ENCODE data around the gene C6orf52.
"Not testable (repeated sequence)": the region's sequence is repeated elsewhere in the genome, so short reads cannot be mapped to it uniquely, and the experiment has no call there.

Gene C6orf52

DNA sequence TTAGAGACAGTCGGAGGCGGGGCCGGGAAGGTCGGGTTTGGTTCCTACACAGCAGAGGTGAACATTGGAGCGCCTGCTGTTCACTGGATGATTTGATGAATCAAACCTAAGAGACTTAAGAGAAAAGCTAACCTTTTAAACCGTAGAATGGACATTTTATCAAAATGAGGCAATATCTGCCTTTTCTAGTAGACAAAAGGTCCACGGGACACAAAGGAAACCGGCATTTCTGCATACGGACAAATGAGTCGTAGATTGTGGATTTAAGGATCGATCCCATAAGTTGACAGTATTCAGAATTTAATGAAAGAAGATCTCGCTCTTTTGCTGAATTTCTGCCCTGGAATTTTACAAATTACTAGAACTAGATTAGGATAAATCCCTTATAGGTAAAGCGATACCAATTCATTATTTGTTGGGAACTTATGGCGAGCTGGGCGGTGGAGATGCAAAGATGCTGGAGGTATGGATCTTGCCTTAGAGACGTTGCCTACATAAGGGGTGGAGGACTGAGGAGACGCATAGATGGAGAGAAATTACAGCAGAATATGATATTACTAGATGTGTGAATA, 756 bp upstream of the C6orf52 start:
- DNase-seq (ENCODE audit: low spot score): peak; percentile 10

DNA sequence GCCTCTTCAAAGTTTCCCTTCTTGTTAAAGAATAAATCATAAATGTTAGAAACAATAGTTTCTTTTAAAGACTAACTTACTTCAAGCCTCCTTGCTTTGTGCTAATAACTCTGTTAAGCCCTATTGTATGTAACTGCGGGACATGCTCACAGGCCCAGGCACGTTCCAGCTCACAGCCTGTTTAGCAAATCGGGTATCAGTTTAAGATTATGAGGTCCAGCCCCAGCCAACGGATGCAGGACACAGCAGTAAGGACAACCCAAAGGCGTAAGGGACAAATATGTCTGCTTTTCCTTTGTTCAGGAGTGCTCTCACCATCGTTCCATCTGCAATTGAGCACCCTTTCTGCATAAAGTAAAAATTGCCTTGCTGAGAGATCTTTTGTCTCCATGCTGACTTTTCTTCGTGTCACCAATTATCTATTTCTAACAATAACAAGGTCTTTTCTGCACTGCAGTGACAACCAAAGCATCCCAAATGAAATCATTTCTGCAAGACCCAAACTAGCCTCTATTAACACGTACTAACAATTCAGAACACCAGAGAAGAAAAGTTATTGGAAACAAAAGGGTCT, 1.4 kb downstream of the C6orf52 start:
- no peak for DNase-seq (ENCODE audit: low spot score)

GRCh38 chr6:10690651-10691445, 3.6 kb downstream of the C6orf52 start:
- DNase-seq (ENCODE audit: low spot score): no peak

- no peak for DNase-seq (ENCODE audit: low spot score)
Measured at GRCh38 chr6:10687582-10687981, 6.8 kb downstream of the C6orf52 start.

DNA sequence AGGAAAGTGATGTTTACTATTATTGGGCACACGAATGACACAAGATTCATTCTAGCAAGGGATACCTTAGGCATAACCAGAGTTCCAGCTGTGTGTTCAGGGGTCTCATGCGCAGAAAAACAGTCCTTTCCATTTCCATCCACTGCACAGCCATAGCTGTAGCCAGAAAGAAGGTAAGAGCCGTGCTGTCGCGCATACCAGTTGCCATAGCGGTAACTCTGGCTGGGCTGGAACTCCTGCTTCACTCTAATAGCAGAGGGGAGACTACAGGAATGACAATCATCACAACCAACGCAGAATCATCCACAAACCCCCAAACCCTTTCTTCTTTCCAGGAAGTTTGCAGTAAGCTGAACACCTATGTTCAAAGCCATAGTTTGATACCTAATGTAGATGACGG, 7.5 kb downstream of the C6orf52 start:
- DNase-seq (ENCODE audit: low spot score): no peak

- DNase-seq (ENCODE audit: low spot score): no peak
Measured at GRCh38 chr6:10685092-10685915, 9.1 kb downstream of the C6orf52 start.

- DNase-seq (ENCODE audit: low spot score): no peak
Measured at GRCh38 chr6:10684618-10685017, 9.8 kb downstream of the C6orf52 start.

DNA sequence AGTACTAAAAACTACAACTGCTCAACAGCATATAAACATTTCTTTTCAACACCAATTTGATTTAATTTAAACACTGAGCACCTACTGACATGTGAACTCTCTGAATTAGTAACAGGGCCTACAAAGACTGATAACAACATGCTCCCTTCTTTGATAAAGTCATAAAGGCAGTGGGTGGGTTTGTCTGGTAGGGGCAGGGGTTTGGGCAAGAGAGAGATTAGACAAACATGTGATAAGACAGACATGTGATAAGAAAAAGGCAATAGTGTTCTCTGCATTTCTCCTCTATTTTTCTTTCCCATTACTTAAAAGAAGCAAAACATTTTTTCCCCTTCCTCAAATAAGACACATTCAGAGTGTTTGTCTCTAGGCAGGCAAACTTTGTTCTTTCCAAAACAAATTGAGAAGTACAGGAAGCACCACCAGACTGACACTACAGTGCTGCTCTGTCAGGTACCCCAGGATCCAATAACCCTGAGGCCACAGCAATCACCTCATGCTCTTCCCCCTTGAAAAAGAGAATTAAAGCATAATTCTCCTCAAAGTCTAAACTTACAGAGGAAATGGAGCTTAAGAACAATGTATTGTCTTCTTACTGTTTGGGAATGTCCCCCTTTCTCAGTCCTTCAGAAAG, 11.9 kb downstream of the C6orf52 start:
- no peak for DNase-seq (ENCODE audit: low spot score)

DNA sequence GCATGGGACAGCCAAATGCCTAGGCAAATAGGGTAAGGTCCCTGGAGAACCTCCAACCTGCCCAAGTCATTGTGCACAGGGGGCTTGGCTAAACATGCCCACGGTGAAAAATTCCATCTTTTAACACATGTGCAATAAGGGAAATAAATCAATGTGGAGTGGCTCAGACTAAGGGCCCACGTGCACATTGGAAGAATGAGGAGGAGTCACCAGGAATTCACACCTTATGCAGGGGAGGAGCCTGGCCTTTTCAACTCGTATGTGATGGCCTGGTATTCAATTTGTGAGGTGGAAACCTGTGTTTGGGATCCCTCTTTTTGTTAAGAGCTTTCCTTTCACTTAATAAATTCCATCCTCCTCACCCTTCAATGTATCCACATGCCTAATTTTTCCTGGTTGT, 12.6 kb downstream of the C6orf52 start:
- no peak for DNase-seq (ENCODE audit: low spot score)

DNA sequence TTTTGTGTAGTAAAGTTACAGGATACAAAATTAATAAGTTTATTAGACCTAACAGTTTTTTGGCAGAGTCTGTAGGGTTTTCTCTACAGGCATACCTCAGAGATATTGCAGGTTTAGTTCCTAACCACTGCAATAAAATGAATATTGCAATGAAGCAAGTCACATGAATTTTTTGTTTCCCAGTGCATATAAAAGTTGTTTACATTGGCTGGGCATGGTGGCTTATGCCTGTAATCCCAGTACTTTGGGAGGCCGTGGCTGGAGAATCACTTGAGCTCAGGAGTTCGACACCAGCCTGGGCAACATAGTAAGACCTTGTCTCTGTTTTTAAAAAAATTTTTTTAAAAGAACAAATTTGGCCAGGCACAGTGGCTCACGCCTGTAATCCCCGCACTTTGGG, 16.0 kb downstream of the C6orf52 start:
- no peak for DNase-seq (ENCODE audit: low spot score)

GRCh38 chr6:10676403-10676802, 18.0 kb downstream of the C6orf52 start:
- no peak for DNase-seq (ENCODE audit: low spot score)

DNA sequence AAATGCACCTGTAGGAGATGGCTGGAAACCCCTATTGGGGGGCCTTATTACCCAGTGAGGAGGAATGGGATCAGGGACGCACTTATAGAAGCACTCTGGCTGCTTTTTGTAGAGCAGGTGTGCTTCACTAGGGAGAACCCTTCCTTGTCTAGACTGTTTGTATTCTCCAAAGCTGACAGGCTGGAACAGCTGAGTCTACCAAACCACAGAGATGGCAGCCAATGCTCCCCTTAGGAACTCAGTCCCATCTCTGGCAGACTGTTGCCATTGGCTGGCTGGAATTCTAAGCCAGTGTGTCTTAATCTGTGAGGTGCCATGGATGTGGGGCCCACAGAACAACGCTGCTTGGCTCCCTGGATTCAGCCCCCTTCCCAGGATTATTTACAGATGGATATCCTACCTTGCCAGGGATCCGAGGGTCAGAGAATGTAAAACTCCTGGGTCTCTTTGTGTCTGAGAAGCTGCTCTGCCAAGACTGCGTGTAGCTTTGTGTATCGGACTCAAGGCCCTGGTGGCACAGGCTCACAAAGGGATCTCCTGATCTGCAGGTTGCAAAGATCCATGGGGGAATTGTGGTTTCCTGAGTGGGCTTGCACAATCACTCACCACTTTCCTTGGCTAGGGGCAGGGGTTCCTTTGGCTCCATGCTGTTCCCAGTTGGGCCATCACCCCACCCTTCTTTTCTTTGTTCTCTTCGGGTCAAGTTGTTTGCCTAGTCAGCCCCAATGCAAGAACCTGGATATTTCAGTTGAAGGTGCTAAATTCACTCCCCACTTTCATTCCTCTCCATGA, 26.1 kb downstream of the C6orf52 start:
- DNase-seq (ENCODE audit: low spot score): no peak

GRCh38 chr6:10665595-10665994, 28.8 kb downstream of the C6orf52 start:
- not testable (repeated sequence) for DNase-seq (ENCODE audit: low spot score)

GRCh38 chr6:10662742-10663141, 31.7 kb downstream of the C6orf52 start:
- DNase-seq (ENCODE audit: low spot score): no peak

DNA sequence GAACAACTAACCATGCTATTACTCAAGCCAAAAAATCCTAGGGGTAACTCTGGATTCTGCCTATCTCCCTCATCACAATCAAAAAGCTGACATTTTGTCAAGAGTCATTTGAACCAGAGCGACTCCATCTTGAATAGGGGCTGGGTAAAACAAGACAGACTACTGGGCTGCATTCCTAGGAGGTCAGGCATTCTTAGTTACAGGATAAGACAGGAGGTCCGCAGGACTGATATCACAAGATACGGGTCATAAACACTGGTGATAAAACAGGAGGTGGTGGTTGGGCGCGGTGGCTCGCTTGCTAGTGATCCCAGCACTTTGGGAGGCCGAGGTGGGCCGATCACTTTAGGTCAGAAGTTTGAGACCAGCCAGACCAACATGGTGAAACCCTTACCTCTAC, 32.2 kb downstream of the C6orf52 start:
- no peak for DNase-seq (ENCODE audit: low spot score)

GRCh38 chr6:10660431-10661191, 33.8 kb downstream of the C6orf52 start:
- not testable (repeated sequence) for DNase-seq (ENCODE audit: low spot score)

DNA sequence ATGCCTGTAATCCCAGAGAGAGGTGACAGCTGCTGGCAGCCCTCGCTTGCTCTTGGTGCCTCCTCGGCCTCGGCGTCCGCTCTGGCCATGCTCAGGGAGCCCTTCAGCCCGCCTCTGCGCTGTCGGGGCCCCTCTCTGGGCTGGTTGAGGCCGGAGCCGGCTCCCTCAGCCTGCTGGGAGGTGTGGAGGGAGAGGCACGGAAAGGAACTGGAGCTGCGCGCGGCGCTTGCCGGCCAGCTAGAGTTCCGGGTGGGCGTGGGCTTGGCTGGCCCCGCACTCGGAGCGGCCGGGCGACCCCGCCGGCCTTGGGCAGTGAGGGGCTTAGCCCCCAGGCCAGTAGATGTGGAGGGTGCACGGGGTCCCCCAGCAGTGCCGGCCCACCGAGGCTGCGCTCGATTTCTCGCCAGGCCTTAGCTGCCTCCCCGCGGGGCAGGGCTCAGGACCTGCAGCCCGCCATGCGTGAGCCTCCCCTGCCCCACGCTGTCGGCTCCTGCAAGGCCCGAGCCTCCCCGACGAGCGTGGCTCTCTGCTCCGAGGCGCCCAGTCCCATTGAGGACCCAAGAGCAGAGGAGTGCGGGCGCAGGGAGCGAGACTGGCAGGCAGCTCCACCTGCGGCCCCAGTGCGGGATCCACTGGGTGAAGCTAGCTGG, 34.6 kb downstream of the C6orf52 start:
- DNase-seq (ENCODE audit: low spot score): no peak

DNA sequence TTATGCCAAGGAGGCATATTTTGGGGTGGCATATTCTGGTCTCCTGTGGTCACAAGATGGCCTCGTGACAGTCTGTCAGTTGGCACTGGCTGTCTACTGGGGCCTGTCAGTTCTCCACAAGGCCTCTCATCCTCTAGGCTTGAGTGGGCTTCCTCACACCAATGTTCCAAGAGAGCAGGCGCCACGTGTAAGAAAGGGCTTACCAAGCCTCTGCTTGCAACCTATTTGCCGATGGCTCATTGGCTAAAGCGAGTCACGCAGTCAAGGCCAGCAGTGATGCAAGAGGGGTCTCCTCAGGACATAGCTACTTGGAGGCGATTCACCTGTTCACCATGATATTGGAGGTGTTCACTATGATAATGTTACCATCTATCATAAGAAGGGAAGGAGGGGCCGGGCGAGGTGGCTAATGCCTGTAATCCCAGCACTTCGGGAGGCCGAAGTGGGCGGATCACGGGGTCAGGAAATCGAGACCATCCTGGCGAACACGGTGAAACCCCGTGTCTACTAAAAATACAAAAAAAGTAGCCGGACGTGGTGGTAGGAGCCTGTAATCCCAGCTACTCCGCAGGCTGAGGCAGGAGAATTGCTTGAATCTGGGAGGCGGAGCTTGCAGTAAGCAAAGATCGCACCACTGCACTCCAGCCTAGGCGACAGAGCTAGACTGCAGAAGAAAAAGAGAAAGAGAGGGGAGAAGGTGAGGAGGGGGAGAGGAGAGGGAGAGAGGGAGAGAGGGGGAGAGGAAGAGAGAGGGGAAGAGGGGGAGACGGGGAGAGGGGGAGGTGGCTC, 35.3 kb downstream of the C6orf52 start:
- no peak for DNase-seq (ENCODE audit: low spot score)

DNA sequence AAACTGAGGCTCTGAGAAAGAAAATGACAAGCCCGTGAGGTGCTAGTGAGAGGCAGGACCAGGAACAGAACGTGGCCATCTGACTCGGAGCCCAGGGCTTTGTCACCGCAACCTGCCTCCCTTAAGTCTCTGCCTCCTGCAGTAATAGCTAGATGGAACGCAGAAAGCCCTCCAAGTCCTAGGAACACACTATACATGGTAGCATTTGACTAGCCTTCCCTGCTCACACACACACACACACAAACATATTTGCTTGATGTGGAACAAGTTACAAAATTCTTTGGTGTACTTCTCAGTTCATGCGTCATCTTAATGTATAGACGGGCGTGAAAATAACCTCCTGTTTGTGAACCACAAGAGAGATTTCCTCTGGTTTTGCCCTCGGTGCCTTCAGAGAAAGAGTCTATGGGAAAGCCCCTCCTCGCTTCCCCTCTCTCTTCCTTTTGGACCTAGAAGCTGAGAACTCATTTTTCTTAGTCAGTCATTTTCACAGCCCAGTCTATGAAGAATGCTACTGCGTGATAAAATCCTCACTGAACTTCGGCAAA, 38.8 kb downstream of the C6orf52 start:
- DNase-seq (ENCODE audit: low spot score): no peak
